ENCODE results near the gene ZNF684.

DNA sequence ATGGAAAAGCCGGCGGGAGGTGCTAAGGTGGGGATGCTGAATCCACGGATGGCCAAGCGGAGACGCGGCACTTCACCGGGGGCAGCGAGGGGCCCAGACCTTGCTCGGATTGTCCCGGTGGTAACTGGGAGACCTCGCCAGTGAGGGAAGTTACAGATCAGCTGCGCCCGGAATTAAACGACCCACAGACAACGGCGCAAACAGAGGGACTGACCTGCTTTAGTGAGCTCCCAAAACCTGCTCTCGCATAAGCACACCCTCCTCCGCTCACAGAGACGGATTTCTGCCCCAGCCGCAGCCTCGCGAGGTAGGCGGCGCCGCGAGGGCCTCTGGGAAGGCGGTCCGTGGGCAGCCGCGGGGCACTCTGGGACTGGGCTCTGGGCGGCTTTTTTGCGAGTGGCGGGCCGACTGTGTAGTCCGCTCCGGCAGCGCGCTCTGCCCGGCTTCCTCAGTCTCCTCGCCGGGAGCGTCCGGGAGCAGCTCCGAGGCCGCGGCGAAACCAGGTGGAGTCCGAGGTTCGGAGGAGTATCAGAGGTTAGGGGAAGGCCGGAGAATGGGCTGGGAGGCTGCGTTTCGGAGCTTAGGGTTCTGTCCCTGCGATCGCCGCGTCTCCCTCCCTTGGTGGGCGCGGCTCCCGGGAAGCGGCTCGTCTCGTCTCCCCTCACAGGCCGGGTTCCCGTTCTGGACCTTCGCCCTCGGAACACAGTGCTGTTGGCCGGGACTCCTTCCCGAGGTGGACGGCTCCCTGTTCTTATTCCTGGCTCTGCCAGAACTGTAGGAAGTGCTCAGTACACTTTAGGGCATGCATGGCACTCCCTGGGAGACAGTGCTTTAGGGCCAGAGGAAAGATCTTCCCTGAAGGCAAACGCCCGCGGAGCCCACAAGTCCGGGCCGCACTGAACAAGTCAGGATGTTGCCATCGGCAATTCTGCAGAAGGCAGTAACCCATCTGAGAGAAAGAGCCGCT, 22.8 kb upstream of the ZNF684 start, which contains the start of gene EXO5:
- TF ChIP-seq SUZ12 (IDR thresholded peaks at IDR 0.05; ENCODE audit: extremely low read depth, insufficient read depth, insufficient read length), result no peak
- no peak for TF ChIP-seq ZNF274 (IDR thresholded peaks at IDR 0.05; ENCODE audit: low read depth, low read length)
- TF ChIP-seq YY1 (IDR thresholded peaks at IDR 0.05; ENCODE audit: insufficient read depth, insufficient read length), result no peak
